ENCODE measurements around the gene ARHGEF10L.
"Not testable (repeated sequence)": the region's sequence is repeated elsewhere in the genome, so short reads cannot be mapped to it uniquely, and the experiment has no call there.

The ARHGEF10L gene

DNA sequence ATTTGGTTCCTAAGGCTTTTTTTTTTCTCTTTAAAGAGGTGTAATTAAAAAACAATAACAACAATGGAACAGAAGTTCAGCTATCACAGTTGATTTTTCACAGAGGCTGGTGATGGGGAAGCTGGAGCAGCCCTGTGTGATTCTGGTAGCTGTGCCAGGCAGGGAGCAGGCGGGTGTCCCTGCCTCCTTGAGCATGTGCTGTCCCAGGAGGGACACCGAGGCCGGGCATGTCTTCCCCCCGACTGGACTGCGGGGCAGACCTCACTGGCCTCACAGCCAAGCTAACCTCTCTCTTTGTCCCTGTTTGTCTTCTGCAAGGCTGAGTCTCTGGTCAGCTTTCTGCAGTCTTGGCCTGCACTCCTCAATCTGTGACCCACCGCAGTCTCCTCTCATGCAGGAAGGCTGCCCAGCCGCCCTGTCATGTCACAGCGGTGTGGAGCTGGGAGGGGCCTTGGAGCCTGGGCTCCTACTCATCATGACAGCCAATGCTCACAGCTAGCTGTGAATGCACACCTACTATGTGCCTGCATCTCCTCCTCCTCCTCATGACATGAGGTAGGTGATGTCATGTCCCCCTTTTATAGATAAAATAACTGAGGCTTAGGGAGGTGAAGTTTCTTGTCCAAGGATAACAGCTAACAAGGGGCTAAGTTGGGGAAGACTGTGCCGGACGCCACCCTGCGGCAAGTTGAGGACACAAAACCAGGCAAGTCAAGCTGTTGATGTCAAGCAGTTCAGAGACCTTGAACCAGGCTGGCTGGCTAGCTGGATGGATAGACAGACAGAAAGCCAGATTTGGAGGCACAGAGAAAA, 205.4 kb downstream of the ARHGEF10L start:
- H3K27ac Mint-ChIP-seq, result no peak overlapping the region
- H3K9me3 Mint-ChIP-seq, result no peaks in the 10 kb centered on the region
- no peak overlapping the region for H3K4me3 Mint-ChIP-seq
- no peaks in the 10 kb centered on the region for H3K4me1 Mint-ChIP-seq (ENCODE audit: low read depth in 2 of 2)
- peaks cover 25 to 51% of the 10 kb centered on the region in 2 donors for H3K27me3 Mint-ChIP-seq
- H3K36me3 Mint-ChIP-seq (ENCODE audit: insufficient read depth), result no peaks in the 10 kb centered on the region
- ATAC-seq (replicated peaks), result no peak
- no peak for DNase-seq

DNA sequence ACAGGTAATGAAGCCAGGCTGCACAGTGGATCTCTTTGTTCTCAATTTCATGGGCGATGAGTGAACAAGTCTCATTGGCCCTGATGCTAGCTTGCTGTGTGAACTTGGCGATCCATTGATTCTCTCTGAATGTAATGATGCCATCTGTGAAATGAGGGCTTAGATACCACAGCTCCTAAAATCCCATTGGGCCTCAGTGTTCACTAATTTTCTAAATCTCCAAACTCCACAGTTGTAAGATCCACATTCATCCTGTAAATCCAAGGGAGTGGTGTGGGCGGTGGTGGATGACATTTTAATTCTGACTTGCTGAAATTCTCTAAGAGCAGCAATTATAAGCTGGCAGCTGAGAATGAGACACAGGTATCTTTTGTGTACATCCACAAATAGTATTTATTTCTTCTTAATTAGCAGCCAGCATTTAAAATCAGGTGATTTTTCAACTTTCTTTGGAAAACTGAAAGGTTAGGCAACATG, 206.0 kb downstream of the ARHGEF10L start:
- no peak overlapping the region for H3K4me3 Mint-ChIP-seq
- H3K27me3 Mint-ChIP-seq, result peaks cover 25 to 51% of the 10 kb centered on the region in 2 donors
- no peak for ATAC-seq (replicated peaks)
- H3K4me1 Mint-ChIP-seq (ENCODE audit: low read depth in 2 of 2), result no peaks in the 10 kb centered on the region
- no peaks in the 10 kb centered on the region for H3K36me3 Mint-ChIP-seq (ENCODE audit: insufficient read depth)
- no peak overlapping the region for H3K27ac Mint-ChIP-seq
- H3K9me3 Mint-ChIP-seq, result no peaks in the 10 kb centered on the region
- DNase-seq, result no peak

DNA sequence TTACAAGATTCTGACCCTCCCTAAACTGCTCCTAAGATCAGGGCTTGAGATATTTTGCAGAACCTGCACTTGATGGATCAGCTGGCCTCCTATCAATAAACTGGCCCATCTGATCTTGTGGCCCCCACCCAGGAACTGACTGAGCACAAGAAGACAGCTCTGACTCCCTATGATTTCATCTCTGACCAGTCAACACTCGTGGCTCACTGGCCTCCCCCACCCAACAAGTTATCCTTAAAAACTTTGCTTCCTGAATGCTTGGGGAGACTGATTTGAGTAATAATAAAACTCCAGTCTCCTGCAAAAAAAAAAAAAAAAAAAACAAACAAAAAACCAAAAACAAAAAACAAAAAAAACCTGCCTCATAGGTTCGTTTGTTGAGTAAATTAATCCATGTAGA, 206.8 kb downstream of the ARHGEF10L start:
- not testable (repeated sequence) for H3K4me3 Mint-ChIP-seq; H3K9me3 Mint-ChIP-seq; H3K4me1 Mint-ChIP-seq (ENCODE audit: low read depth in 2 of 2); ATAC-seq (replicated peaks); H3K36me3 Mint-ChIP-seq (ENCODE audit: insufficient read depth); H3K27ac Mint-ChIP-seq; DNase-seq
- peaks cover 18 to 45% of the 10 kb centered on the region in 2 donors for H3K27me3 Mint-ChIP-seq

DNA sequence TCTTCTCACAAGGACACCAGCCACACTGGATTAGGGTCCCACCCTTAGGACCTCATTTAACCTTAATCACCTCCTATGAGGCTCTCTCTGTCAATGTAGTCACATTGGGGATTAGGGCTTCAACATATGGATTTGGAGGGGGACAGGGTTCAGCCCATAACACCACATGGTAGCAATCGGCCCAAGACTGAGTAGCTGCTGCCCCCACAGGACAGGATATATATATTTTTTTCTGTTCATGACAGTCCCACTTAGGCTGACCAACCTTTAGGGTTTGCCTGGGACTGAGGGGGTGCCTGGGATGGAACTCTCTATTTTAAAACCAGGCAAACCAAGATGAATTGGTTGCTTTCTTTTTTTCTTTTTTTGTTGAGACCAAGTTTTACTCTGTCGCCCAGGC, 207.4 kb downstream of the ARHGEF10L start:
- no peaks in the 10 kb centered on the region for H3K4me1 Mint-ChIP-seq (ENCODE audit: low read depth in 2 of 2)
- H3K9me3 Mint-ChIP-seq, result no peaks in the 10 kb centered on the region
- H3K27me3 Mint-ChIP-seq, result peaks cover 18 to 38% of the 10 kb centered on the region in 2 donors
- no peak overlapping the region for H3K4me3 Mint-ChIP-seq
- no peak overlapping the region for H3K27ac Mint-ChIP-seq
- H3K36me3 Mint-ChIP-seq (ENCODE audit: insufficient read depth), result no peaks in the 10 kb centered on the region
- DNase-seq (no peak), ATAC-seq (replicated peaks) (no peak)
